ENCODE results near the gene PRMT7. TPM values are rescaled to one million over a fixed set of nuclear protein-coding genes. Genes with fewer than 3 reads are reported as not detected.

PRMT7 gene
- total RNA-seq, 2 experiments from 2014 or later: 80.4 to 85.1 TPM

- no peak for DNase-seq (ENCODE audit: low spot score)
- Histone ChIP-seq H3K79me2 (ENCODE audit: insufficient read depth, low read depth, low read length) (no peaks in the 10 kb centered on the region), H2AFZ (ENCODE audit: low read length) (no peak overlapping the region), H4K20me1 (ENCODE audit: insufficient read depth, low read length) (no peaks in the 10 kb centered on the region), H3K27ac (ENCODE audit: low read depth, low read length, poor library complexity, severe bottlenecking) (no peak overlapping the region), H3K9me3 (ENCODE audit: low read length) (no peaks in the 10 kb centered on the region), H3K9me2 (ENCODE audit: insufficient read depth, low read length) (no peaks in the 10 kb centered on the region), H3K4me3 (ENCODE audit: low read depth, low read length, poor library complexity, severe bottlenecking) (no peak overlapping the region), H3K4me2 (ENCODE audit: low read length) (no peak overlapping the region), H3K4me1 (ENCODE audit: insufficient read depth, low read length, poor library complexity, severe bottlenecking) (no peaks in the 10 kb centered on the region), H3K36me3 (ENCODE audit: insufficient read depth, low read length) (no peaks in the 10 kb centered on the region)
- no peak for TF ChIP-seq CTCF (conservative IDR thresholded peaks at IDR 0.05; ENCODE audit: low read length)
- no peak for TF ChIP-seq EZH2phosphoT487 (IDR thresholded peaks at IDR 0.05; ENCODE audit: borderline replicate concordance, low read depth, low read length)
- BruUV-seq (replicated peaks): no TSS peak
- ChIA-PET CTCF (ENCODE audit: unreplicated experiment) (no interaction called here), POLR2A (no interaction called here)
- intact Hi-C loops (cut with micrococcal nuclease; ENCODE audit: unreplicated experiment): loop anchor here (5.0 kb wide), 1 partner anchor 43 kb away; no protein-coding TSS in a partner anchor
Observed at GRCh38 chr16:68399456-68399855, 88.6 kb downstream of the PRMT7 start.

GRCh38 chr16:68400083-68400923 lies 89.5 kb downstream of the PRMT7 start:
- DNase-seq (ENCODE audit: low spot score): no peak
- no peaks in the 10 kb centered on the region for H3K36me3 ChIP-seq (ENCODE audit: insufficient read depth, low read length)
- BruUV-seq (replicated peaks): no TSS peak
- H3K4me1 ChIP-seq (ENCODE audit: insufficient read depth, low read length, poor library complexity, severe bottlenecking): no peaks in the 10 kb centered on the region
- intact Hi-C loops (cut with micrococcal nuclease; ENCODE audit: unreplicated experiment): no loop called here
- ChIA-PET POLR2A (interaction anchor here (0.6 kb wide), 2 partner anchors 361 to 405 kb away, joined by 3 to 6 read pairs; no protein-coding TSS in a partner anchor), CTCF (ENCODE audit: unreplicated experiment) (no interaction called here)
- no peak overlapping the region for H2AFZ ChIP-seq (ENCODE audit: low read length)
- H3K9me2 ChIP-seq (ENCODE audit: insufficient read depth, low read length): no peaks in the 10 kb centered on the region
- no peak overlapping the region for H3K4me2 ChIP-seq (ENCODE audit: low read length)
- no peak overlapping the region for H3K4me3 ChIP-seq (ENCODE audit: low read depth, low read length, poor library complexity, severe bottlenecking)
- no peak for TF ChIP-seq CTCF (conservative IDR thresholded peaks at IDR 0.05; ENCODE audit: low read length)
- TF ChIP-seq EZH2phosphoT487 (IDR thresholded peaks at IDR 0.05; ENCODE audit: borderline replicate concordance, low read depth, low read length): no peak
- H3K79me2 ChIP-seq (ENCODE audit: insufficient read depth, low read depth, low read length): no peaks in the 10 kb centered on the region
- no peaks in the 10 kb centered on the region for H3K9me3 ChIP-seq (ENCODE audit: low read length)
- H3K27ac ChIP-seq (ENCODE audit: low read depth, low read length, poor library complexity, severe bottlenecking): no peak overlapping the region
- H4K20me1 ChIP-seq (ENCODE audit: insufficient read depth, low read length): no peaks in the 10 kb centered on the region

- TF ChIP-seq CTCF (conservative IDR thresholded peaks at IDR 0.05; ENCODE audit: low read length): no peak
- no peak for TF ChIP-seq EZH2phosphoT487 (IDR thresholded peaks at IDR 0.05; ENCODE audit: borderline replicate concordance, low read depth, low read length)
- no peak for DNase-seq (ENCODE audit: low spot score)
- Histone ChIP-seq H3K4me2 (ENCODE audit: low read length) (no peak overlapping the region), H3K79me2 (ENCODE audit: insufficient read depth, low read depth, low read length) (no peaks in the 10 kb centered on the region), H3K9me2 (ENCODE audit: insufficient read depth, low read length) (no peaks in the 10 kb centered on the region), H3K4me3 (ENCODE audit: low read depth, low read length, poor library complexity, severe bottlenecking) (no peak overlapping the region), H3K36me3 (ENCODE audit: insufficient read depth, low read length) (no peaks in the 10 kb centered on the region), H3K27ac (ENCODE audit: low read depth, low read length, poor library complexity, severe bottlenecking) (no peak overlapping the region), H3K4me1 (ENCODE audit: insufficient read depth, low read length, poor library complexity, severe bottlenecking) (no peaks in the 10 kb centered on the region), H2AFZ (ENCODE audit: low read length) (no peak overlapping the region), H3K9me3 (ENCODE audit: low read length) (no peaks in the 10 kb centered on the region), H4K20me1 (ENCODE audit: insufficient read depth, low read length) (no peaks in the 10 kb centered on the region)
- intact Hi-C loops (cut with micrococcal nuclease; ENCODE audit: unreplicated experiment): no loop called here
- POLR2A ChIA-PET: interaction anchor here (0.6 kb wide), 2 partner anchors 361 to 404 kb away, joined by 3 to 6 read pairs; no protein-coding TSS in a partner anchor
- no TSS peak for BruUV-seq (replicated peaks)
- CTCF ChIA-PET (ENCODE audit: unreplicated experiment): no interaction called here
Observed at GRCh38 chr16:68400924-68401460, 90.2 kb downstream of the PRMT7 start.

Data from OCI-LY7 (cell line).